H9 (cell line): ENCODE data around the gene NCS1. TPM values are rescaled to one million over a fixed set of nuclear protein-coding genes. Genes with fewer than 3 reads are reported as not detected.

Source experiments
- DNase-seq: peaks from one replicate; pipeline ENCODE4 v3.0.0-alpha.2; 2017
- H2AFZ ChIP-seq: one replicate; pipeline ENCODE4 v1.6.1; 2013; ENCODE audit warnings: mild to moderate bottlenecking, low read length, control low read depth, moderate library complexity
- H2AK5ac ChIP-seq: 2 replicates; pipeline ENCODE4 v1.6.1; 2013; ENCODE audit warnings: low read length, control low read depth, mixed read lengths; ENCODE audit not compliant: insufficient read length
- H2BK120ac ChIP-seq: one replicate; pipeline ENCODE4 v1.6.1; 2013; ENCODE audit warnings: low read depth, mild to moderate bottlenecking, low read length, control low read depth, inconsistent platforms; ENCODE audit not compliant: poor library complexity, severe bottlenecking
- H2BK12ac ChIP-seq: 2 replicates; pipeline ENCODE4 v1.6.1; 2013; ENCODE audit warnings: low read length, control low read depth, mixed read lengths, low read depth; ENCODE audit not compliant: insufficient read length
- H2BK15ac ChIP-seq: 2 replicates; pipeline ENCODE4 v1.6.1; 2013; ENCODE audit warnings: low read depth, low read length, control low read depth
- H2BK20ac ChIP-seq: one replicate; pipeline ENCODE4 v1.6.1; 2013; ENCODE audit warnings: low read depth, mild to moderate bottlenecking, low read length, control low read depth, inconsistent platforms; ENCODE audit not compliant: poor library complexity, severe bottlenecking
- H2BK5ac ChIP-seq: 2 replicates; pipeline ENCODE4 v1.6.1; 2013; ENCODE audit warnings: low read length, control low read depth, mixed read lengths; ENCODE audit not compliant: insufficient read length
- H3K14ac ChIP-seq: 2 replicates; pipeline ENCODE4 v1.6.1; 2013; ENCODE audit warnings: low read length, control low read depth; ENCODE audit not compliant: insufficient read depth
- H3K18ac ChIP-seq: 2 replicates; pipeline ENCODE4 v1.6.1; 2013; ENCODE audit warnings: low read depth, mild to moderate bottlenecking, mixed read lengths, low read length, control low read depth; ENCODE audit not compliant: insufficient read length
- H3K23ac ChIP-seq: 2 replicates; pipeline ENCODE4 v1.6.1; 2013; ENCODE audit warnings: low read length, control low read depth, mixed read lengths, low read depth; ENCODE audit not compliant: insufficient read length
- H3K23me2 ChIP-seq: 2 replicates; pipeline ENCODE4 v1.6.1; 2013; ENCODE audit warnings: low read depth, mild to moderate bottlenecking, mixed read lengths, low read length, control low read depth; ENCODE audit not compliant: insufficient read length, poor library complexity, severe bottlenecking
- H3K27ac ChIP-seq: 2 replicates; pipeline ENCODE4 v1.5.1; 2013; ENCODE audit warnings: low read length, control low read depth, mixed read lengths, low read depth; ENCODE audit not compliant: insufficient read length
- H3K27me3 ChIP-seq: 2 replicates; pipeline ENCODE4 v1.6.1; 2013; ENCODE audit warnings: low read length, control low read depth, inconsistent platforms; ENCODE audit not compliant: insufficient read depth
- H3K4ac ChIP-seq: 2 replicates; pipeline ENCODE4 v1.6.1; 2013; ENCODE audit warnings: low read depth, mild to moderate bottlenecking, control low read depth, inconsistent platforms, low read length, moderate library complexity
- H3K4me1 ChIP-seq: 2 replicates; pipeline ENCODE4 v1.6.1; 2013; ENCODE audit warnings: low read length, control low read depth, inconsistent platforms; ENCODE audit not compliant: insufficient read depth
- H3K4me2 ChIP-seq: 2 replicates; pipeline ENCODE4 v1.6.1; 2013; ENCODE audit warnings: low read length, control low read depth, mixed read lengths; ENCODE audit not compliant: insufficient read length, insufficient read depth
- H3K56ac ChIP-seq: 2 replicates; pipeline ENCODE4 v1.6.1; 2013; ENCODE audit warnings: low read depth, mild to moderate bottlenecking, mixed read lengths, low read length, control low read depth; ENCODE audit not compliant: insufficient read length
- H3K79me1 ChIP-seq: 2 replicates; pipeline ENCODE4 v1.6.1; 2013; ENCODE audit warnings: low read depth, mild to moderate bottlenecking, moderate library complexity, low read length, control low read depth, inconsistent platforms; ENCODE audit not compliant: insufficient read depth, poor library complexity, severe bottlenecking
- H3K79me2 ChIP-seq: 2 replicates; pipeline ENCODE4 v1.6.1; 2013; ENCODE audit warnings: low read length, control low read depth, inconsistent platforms; ENCODE audit not compliant: insufficient read depth
- H3K9ac ChIP-seq: 2 replicates; pipeline ENCODE4 v1.6.1; 2013; ENCODE audit warnings: low read length, control low read depth, mixed read lengths; ENCODE audit not compliant: insufficient read length; ENCODE audit errors: extremely low read depth
- H3K9me3 ChIP-seq: one replicate; pipeline ENCODE4 v1.6.1; 2013; ENCODE audit warnings: low read depth, low read length, inconsistent platforms; ENCODE audit not compliant: control insufficient read depth
- H3T11ph ChIP-seq: one replicate; pipeline ENCODE4 v1.6.1; 2013; ENCODE audit warnings: mild to moderate bottlenecking, low read length, control low read depth, inconsistent platforms
- H4K20me1 ChIP-seq: one replicate; pipeline ENCODE4 v1.6.1; 2013; ENCODE audit not compliant: control insufficient read depth, insufficient read length, insufficient read depth
- H4K5ac ChIP-seq: 2 replicates; pipeline ENCODE4 v1.6.1; 2013; ENCODE audit warnings: low read depth, mild to moderate bottlenecking, mixed read lengths, low read length, control low read depth; ENCODE audit not compliant: insufficient read length
- H4K8ac ChIP-seq: replicated peaks from 2 replicates; pipeline ENCODE4 v1.6.1; 2013; ENCODE audit warnings: low read length, control low read depth, mixed read lengths, low read depth; ENCODE audit not compliant: insufficient read length
- H4K91ac ChIP-seq: 2 replicates; pipeline ENCODE4 v1.6.1; 2013; ENCODE audit warnings: low read depth, mild to moderate bottlenecking, moderate library complexity, mixed read lengths, low read length, control low read depth; ENCODE audit not compliant: insufficient read length
- H3K27ac Mint-ChIP-seq, 3 experiments: 2 replicates in 2 of 3; 3 replicates in 1 of 3; pipeline ENCODE4 v1.8.0; 2020 to 2021; ENCODE audit warnings: mixed read lengths in 3 of 3, mild to moderate bottlenecking in 1 of 3, moderate library complexity in 1 of 3
- H3K27me3 Mint-ChIP-seq: 2 replicates; pipeline ENCODE4 v1.8.0; 2021; ENCODE audit warnings: low read depth, mild to moderate bottlenecking, moderate library complexity, mixed read lengths
- H3K36me3 Mint-ChIP-seq, 3 experiments: 2 replicates in 2 of 3; 3 replicates in 1 of 3; pipeline ENCODE4 v1.8.0; 2020 to 2021; ENCODE audit warnings: low read depth in 3 of 3, mixed read lengths in 3 of 3; ENCODE audit not compliant: insufficient read depth in 1 of 3
- H3K4me1 Mint-ChIP-seq, 2 experiments: 2 replicates each; pipeline ENCODE4 v1.8.0; 2020; ENCODE audit warnings: mixed read lengths in 2 of 2
- H3K4me3 Mint-ChIP-seq, 2 experiments: 2 replicates in 1 of 2; 3 replicates in 1 of 2; pipeline ENCODE4 v1.8.0; 2020 to 2021; ENCODE audit warnings: mild to moderate bottlenecking in 2 of 2, mixed read lengths in 2 of 2, moderate library complexity in 1 of 2
- H3K9me3 Mint-ChIP-seq, 2 experiments: 2 replicates in 1 of 2; 3 replicates in 1 of 2; pipeline ENCODE4 v1.8.0; 2020; ENCODE audit warnings: mild to moderate bottlenecking in 2 of 2, mixed read lengths in 2 of 2, moderate library complexity in 1 of 2
- WGBS: extraction: QIAGEN DNeasy Blood & Tissue Kit; methylation state at CpG from one replicate; pipeline ENCODE4 v1.1.7; 2013; ENCODE audit warnings: missing lambda C conversion rate, low lambda C conversion rate, mixed read lengths; ENCODE audit not compliant: insufficient read length; ENCODE audit errors: extremely low coverage; 5-methylcytosine and 5-hydroxymethylcytosine counted together
- total RNA-seq: library from RNA; stranded (reverse); gene quantifications from 2 replicates; pipeline ENCODE4 v1.2.1, GENCODE V29; 2021
- TF ChIP-seq, protein P1 (sequence below): fragments of 200-600 bp; sonication (generic); conservative IDR thresholded peaks from 3 replicates; pipeline ENCODE4 v1.8.0; 2021; ENCODE audit warnings: antibody characterized with exemption, mild to moderate bottlenecking

Gene NCS1
- total RNA-seq, 1 experiment from 2014 or later, result 38.1 TPM

DNA sequence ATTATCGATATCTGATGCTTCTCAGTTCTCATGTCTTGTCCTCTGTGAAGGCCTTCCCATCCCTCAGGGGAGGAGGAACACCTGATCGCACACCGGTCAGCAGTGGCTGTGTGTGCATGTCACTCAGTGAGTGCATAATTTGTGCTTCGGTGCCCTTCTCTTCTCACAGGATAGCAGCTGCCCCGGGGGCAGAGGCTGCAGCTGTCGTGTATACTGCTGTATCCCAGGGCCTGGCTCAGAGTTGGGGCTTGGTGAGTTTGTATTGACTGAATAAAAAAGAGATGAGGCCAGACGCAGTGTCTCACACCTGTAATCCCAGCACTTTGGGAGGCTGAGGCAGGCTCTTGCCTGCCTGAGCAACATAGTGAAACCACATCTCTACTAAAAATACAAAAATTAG is 49.7 kb upstream of the NCS1 start:
- Histone ChIP-seq H2AK5ac (no peak overlapping the region), H3K4me2 (no peak overlapping the region), H3K9me3 (no peaks in the 10 kb centered on the region), H3K9ac (no peak overlapping the region), H4K5ac (no peak overlapping the region), H2BK12ac (no peak overlapping the region), H3K23ac (no peak overlapping the region), H2BK5ac (no peak overlapping the region), H3K27me3 (no peaks in the 10 kb centered on the region), H4K91ac (no peak overlapping the region), H3K56ac (no peak overlapping the region), H3K79me2 (no peaks in the 10 kb centered on the region), H3K27ac (no peak overlapping the region), H2BK120ac (no peak overlapping the region), H4K8ac (no peak overlapping the region), H4K20me1 (no peaks in the 10 kb centered on the region), H3K23me2 (no peaks in the 10 kb centered on the region), H3K14ac (no peak overlapping the region), H3K18ac (no peak overlapping the region), H3T11ph (no peak overlapping the region), H3K4ac (no peak overlapping the region), H2AFZ (no peak overlapping the region), H2BK15ac (no peak overlapping the region), H2BK20ac (no peak overlapping the region), H3K79me1 (no peaks in the 10 kb centered on the region), H3K4me1 (peaks cover 10% of the 10 kb centered on the region; the same call in 1 of the 2 replicates)
- TF ChIP-seq, protein P1, sequence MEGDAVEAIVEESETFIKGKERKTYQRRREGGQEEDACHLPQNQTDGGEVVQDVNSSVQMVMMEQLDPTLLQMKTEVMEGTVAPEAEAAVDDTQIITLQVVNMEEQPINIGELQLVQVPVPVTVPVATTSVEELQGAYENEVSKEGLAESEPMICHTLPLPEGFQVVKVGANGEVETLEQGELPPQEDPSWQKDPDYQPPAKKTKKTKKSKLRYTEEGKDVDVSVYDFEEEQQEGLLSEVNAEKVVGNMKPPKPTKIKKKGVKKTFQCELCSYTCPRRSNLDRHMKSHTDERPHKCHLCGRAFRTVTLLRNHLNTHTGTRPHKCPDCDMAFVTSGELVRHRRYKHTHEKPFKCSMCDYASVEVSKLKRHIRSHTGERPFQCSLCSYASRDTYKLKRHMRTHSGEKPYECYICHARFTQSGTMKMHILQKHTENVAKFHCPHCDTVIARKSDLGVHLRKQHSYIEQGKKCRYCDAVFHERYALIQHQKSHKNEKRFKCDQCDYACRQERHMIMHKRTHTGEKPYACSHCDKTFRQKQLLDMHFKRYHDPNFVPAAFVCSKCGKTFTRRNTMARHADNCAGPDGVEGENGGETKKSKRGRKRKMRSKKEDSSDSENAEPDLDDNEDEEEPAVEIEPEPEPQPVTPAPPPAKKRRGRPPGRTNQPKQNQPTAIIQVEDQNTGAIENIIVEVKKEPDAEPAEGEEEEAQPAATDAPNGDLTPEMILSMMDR, result no peak
- Mint-ChIP-seq H3K27ac (peak overlapping the region; percentile 76 to 88 (median 81); a peak in 4 of 7 replicates), H3K4me1 (peaks cover 33 to 47% of the 10 kb centered on the region in 2 experiments), H3K27me3 (no peaks in the 10 kb centered on the region), H3K4me3 (no peak overlapping the region), H3K36me3 (peaks cover 0 to 39% (median 13%) of the 10 kb centered on the region in 3 experiments; a peak in 5 of 7 replicates), H3K9me3 (no peaks in the 10 kb centered on the region)
- no peak for DNase-seq
- no CpG with 5 or more reads among the region's 7 CpGs for WGBS
